A172 (cell line): ENCODE results near the gene ASTN2. TPM values are rescaled to one million over a fixed set of nuclear protein-coding genes. Genes with fewer than 3 reads are reported as not detected.

Source experiments
- DNase-seq: peaks from one replicate; pipeline ENCODE4 v3.0.0-alpha.2; 2015; ENCODE audit warnings: low spot score
- total RNA-seq: library from RNA; depleted of rRNA; stranded (reverse); fragments of >200 nt; shearing (Covaris generic); gene quantifications from 2 replicates; pipeline ENCODE4 v1.2.3, GENCODE V29; 2014

Gene ASTN2
- total RNA-seq, 1 experiment from 2014 or later = 8.5 TPM

GRCh38 chr9:116750510-116750909 is 664.3 kb downstream of the ASTN2 start:
- no peak for DNase-seq

- DNase-seq = no peak
These were observed 665.1 kb downstream of the ASTN2 start for GRCh38 chr9:116749772-116750171.

GRCh38 chr9:116749176-116749575 is 665.7 kb downstream of the ASTN2 start:
- DNase-seq = no peak

GRCh38 chr9:116741742-116742141 is 673.1 kb downstream of the ASTN2 start:
- DNase-seq = no peak

GRCh38 chr9:116741086-116741740 is 673.6 kb downstream of the ASTN2 start:
- no peak for DNase-seq

GRCh38 chr9:116737152-116737546 is 677.7 kb downstream of the ASTN2 start:
- peak; percentile 63 for DNase-seq

GRCh38 chr9:116736399-116737151 is 678.3 kb downstream of the ASTN2 start:
- DNase-seq = no peak

GRCh38 chr9:116733010-116733641 is 681.7 kb downstream of the ASTN2 start:
- DNase-seq = no peak

GRCh38 chr9:116726602-116727001 is 688.3 kb downstream of the ASTN2 start:
- DNase-seq = no peak

- no peak for DNase-seq
These were observed 690.7 kb downstream of the ASTN2 start for GRCh38 chr9:116724123-116724522.

- no peak for DNase-seq
These were observed 692.9 kb downstream of the ASTN2 start for GRCh38 chr9:116721944-116722343.

- DNase-seq = no peak
These were observed 693.4 kb downstream of the ASTN2 start for GRCh38 chr9:116721411-116721810.

GRCh38 chr9:116720111-116720510 is 694.7 kb downstream of the ASTN2 start:
- DNase-seq = no peak

- no peak for DNase-seq
These were observed 696.7 kb downstream of the ASTN2 start for GRCh38 chr9:116718111-116718510.

- DNase-seq = no peak
These were observed 697.7 kb downstream of the ASTN2 start for GRCh38 chr9:116717150-116717549.

GRCh38 chr9:116716438-116716837 is 698.4 kb downstream of the ASTN2 start:
- no peak for DNase-seq

- DNase-seq = no peak
These were observed 699.1 kb downstream of the ASTN2 start for GRCh38 chr9:116715751-116716150.

GRCh38 chr9:116713271-116713670 is 701.6 kb downstream of the ASTN2 start:
- DNase-seq = no peak

- no peak for DNase-seq
These were observed 702.1 kb downstream of the ASTN2 start for GRCh38 chr9:116712781-116713180.

GRCh38 chr9:116706310-116707290 is 708.3 kb downstream of the ASTN2 start:
- no peak for DNase-seq

- DNase-seq = no peak
These were observed 709.3 kb downstream of the ASTN2 start for GRCh38 chr9:116705531-116705930.

- DNase-seq = no peak
These were observed 710.4 kb downstream of the ASTN2 start for GRCh38 chr9:116704470-116704869.
